Measurements from ENCODE around the gene KAT6B.

- TF ChIP-seq EZH2 (IDR thresholded peaks at IDR 0.05; ENCODE audit: borderline replicate concordance, control insufficient read depth, low read depth, low read length) (no peak), GABPA (IDR thresholded peaks at IDR 0.05; ENCODE audit: low read depth) (no peak), CEBPB (IDR thresholded peaks at IDR 0.05; ENCODE audit: borderline replicate concordance in 1 of 2, low read depth in 2 of 2, low read length in 2 of 2) (no peak), TARDBP (IDR thresholded peaks at IDR 0.05; ENCODE audit: borderline replicate concordance) (no peak), POLR2A (IDR thresholded peaks at IDR 0.05; ENCODE audit: low read depth, low read length) (no peak), POLR2AphosphoS5 (IDR thresholded peaks at IDR 0.05; ENCODE audit: low read length) (no peak), RCOR1 (conservative IDR thresholded peaks at IDR 0.05; ENCODE audit: low read depth, low read length) (no peak), RBBP5 (conservative IDR thresholded peaks at IDR 0.05) (no peak), MXI1 (IDR thresholded peaks at IDR 0.05; ENCODE audit: low read depth, low read length) (no peak), E2F4 (IDR thresholded peaks at IDR 0.05; ENCODE audit: low read depth, low read length) (no peak), ZSCAN29 (IDR thresholded peaks at IDR 0.05) (no peak)
- TF ChIP-seq, protein P1, sequence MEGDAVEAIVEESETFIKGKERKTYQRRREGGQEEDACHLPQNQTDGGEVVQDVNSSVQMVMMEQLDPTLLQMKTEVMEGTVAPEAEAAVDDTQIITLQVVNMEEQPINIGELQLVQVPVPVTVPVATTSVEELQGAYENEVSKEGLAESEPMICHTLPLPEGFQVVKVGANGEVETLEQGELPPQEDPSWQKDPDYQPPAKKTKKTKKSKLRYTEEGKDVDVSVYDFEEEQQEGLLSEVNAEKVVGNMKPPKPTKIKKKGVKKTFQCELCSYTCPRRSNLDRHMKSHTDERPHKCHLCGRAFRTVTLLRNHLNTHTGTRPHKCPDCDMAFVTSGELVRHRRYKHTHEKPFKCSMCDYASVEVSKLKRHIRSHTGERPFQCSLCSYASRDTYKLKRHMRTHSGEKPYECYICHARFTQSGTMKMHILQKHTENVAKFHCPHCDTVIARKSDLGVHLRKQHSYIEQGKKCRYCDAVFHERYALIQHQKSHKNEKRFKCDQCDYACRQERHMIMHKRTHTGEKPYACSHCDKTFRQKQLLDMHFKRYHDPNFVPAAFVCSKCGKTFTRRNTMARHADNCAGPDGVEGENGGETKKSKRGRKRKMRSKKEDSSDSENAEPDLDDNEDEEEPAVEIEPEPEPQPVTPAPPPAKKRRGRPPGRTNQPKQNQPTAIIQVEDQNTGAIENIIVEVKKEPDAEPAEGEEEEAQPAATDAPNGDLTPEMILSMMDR (IDR thresholded peaks at IDR 0.05 in 2 of 3, conservative IDR thresholded peaks at IDR 0.05 in 1 of 3; ENCODE audit: control insufficient read depth in 2 of 3, extremely low read depth in 1 of 3, insufficient read depth in 1 of 3, low read depth in 3 of 3, low read length in 3 of 3), result no peak
- TF ChIP-seq, protein P2, sequence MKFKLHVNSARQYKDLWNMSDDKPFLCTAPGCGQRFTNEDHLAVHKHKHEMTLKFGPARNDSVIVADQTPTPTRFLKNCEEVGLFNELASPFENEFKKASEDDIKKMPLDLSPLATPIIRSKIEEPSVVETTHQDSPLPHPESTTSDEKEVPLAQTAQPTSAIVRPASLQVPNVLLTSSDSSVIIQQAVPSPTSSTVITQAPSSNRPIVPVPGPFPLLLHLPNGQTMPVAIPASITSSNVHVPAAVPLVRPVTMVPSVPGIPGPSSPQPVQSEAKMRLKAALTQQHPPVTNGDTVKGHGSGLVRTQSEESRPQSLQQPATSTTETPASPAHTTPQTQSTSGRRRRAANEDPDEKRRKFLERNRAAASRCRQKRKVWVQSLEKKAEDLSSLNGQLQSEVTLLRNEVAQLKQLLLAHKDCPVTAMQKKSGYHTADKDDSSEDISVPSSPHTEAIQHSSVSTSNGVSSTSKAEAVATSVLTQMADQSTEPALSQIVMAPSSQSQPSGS (IDR thresholded peaks at IDR 0.05; ENCODE audit: low read length), result no peak
Measured at GRCh38 chr10:74854610-74855009, 28.2 kb downstream of the KAT6B start.
